GM19324 (cell line): Measurements from ENCODE around the gene TMUB1.

Experiments
- ATAC-seq: cut with Tn5 transposase; IDR thresholded peaks from one replicate; pipeline ENCODE4 v1.9.1; 2021; ENCODE audit warnings: mild to moderate bottlenecking, moderate library complexity; ENCODE audit not compliant: unreplicated experiment, low FRiP score

The TMUB1 gene

DNA sequence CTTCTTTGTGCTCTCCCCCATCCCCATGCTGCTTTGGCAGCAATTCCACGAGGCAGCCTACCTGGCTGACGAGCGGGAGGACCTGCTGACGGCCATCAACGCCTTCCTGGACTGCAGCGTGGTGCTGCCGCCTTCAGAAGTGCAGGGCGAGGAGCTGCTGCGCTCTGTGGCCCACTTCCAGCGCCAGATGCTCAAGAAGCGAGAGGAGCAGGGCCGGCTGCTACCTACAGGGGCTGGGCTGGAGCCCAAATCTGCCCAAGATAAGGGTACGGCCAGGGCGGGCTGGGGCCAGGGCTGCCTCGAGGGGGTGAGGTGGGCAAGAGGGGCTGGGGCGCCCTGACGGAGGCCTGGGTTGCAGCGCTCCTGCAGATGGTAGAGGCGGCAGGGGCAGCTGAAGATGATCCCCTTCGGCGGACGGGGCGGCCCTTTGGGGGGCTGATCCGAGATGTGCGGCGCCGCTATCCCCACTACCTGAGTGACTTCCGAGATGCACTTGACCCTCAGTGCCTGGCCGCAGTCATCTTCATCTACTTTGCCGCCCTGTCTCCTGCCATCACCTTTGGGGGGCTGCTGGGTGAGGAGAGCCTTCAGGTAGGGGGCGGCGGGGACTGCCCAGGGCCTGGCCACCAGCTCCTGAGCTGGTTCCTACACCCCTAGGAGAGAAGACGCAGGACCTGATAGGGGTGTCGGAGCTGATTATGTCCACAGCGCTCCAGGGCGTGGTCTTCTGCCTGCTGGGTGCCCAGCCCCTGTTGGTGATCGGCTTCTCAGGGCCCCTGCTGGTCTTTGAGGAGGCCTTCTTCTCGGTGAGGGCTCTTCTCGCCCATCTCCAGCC, 12.0 kb downstream of the TMUB1 start:
- ATAC-seq = no peak

DNA sequence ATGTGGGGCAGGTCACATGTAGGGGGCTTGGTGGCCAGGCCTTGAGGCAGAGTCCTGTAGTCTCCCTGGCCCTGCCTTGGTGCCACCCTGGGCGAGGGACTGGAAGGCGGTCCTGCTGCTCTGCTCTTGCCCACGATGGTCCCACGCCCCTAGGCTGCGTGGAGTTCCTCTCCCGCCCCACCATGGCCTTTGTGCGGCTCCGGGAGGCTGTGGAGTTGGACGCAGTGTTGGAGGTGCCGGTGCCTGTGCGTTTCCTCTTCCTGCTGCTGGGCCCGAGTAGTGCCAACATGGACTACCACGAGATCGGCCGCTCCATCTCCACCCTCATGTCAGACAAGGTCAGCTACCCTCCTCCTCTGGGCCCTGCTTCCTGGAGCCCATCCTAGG, 12.7 kb downstream of the TMUB1 start:
- no peak for ATAC-seq

DNA sequence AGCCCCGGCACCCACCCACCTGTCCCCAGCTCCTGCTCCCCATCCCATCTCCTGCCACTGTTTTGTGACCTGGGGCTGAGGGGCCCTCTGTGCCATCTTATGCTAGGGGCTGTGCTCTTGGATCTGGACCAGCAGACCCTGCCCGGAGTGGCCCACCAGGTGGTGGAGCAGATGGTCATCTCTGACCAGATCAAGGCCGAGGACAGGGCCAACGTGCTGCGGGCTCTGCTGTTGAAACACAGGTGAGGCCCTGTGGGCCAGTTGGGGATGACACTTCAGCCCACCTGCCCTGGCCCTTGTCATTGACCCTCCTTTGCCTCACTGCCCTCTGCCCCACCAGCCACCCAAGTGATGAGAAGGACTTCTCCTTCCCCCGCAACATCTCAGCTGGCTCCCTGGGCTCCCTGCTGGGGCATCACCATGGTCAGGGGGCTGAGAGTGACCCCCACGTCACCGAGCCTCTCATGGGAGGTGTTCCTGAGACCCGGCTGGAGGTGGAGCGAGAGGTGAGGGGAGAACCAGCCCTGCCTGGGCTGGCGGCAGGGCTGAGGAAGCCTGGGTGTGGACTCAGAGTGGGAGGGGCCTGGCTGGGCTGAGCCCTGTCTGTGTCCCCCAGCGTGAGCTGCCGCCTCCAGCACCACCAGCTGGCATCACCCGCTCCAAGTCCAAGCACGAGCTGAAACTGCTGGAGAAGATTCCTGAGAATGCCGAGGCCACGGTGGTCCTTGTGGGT, 13.3 kb downstream of the TMUB1 start:
- ATAC-seq = no peak

DNA sequence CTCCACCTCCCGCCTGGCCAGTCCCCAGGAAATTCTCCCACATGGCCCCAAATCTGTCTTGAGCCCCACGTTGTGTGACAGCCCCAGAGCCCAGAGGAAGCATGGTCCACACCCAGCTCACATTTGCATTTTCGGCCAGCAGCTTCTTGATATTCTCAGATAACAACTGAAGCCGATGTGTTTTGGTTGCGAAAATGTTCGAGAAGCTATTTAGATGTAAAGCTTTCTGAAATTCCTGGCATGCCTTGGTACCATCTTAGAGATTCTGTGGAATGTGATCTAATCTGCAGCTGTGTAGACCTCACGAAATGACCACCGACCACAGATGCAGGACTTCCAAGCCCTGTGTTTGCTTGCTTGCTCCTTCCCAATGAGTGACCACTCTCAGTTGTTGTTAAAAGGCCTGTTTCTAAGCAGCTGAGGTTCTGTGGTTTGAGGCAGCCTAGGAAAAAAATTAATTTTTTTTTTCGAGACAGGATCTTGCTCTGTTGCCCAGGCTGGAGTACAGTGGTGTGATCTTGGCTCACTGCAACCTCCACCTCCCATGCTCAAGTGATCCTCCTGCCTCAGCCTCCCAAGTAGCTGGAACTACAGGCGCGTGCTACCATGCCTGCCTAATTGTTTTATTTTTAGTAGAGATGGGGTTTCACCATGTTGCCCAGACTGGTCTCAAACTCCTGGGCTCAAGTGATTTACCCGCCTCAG, 15.1 kb downstream of the TMUB1 start:
- no peak for ATAC-seq

DNA sequence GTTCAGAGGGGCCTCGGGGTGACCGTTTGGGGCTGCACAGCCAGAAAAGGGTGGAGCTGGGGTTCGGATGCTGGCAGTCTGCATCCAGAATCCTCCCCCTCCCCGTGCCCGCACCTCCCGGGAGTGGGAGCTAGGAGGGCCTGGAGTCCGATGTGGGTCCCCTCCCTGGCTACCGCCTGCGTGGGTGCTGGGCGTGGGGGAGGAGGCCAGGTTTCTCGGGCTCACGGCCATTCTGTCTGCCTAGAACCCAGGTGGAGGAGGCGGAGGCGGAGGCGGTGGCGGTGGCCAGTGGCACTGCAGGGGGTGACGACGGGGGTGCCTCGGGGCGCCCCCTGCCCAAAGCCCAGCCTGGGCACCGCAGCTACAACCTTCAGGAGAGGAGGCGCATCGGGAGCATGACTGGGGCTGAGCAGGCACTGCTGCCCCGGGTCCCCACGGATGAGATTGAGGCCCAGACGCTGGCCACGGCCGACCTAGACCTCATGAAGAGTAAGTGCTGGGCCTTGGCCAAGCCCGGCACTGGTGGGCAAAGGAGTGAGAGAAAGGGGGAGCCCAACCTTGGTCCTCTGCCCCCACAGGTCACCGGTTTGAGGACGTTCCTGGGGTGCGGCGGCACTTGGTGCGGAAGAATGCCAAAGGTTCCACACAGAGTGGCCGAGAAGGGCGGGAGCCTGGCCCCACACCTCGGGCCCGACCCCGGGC, 16.9 kb downstream of the TMUB1 start:
- no peak for ATAC-seq

DNA sequence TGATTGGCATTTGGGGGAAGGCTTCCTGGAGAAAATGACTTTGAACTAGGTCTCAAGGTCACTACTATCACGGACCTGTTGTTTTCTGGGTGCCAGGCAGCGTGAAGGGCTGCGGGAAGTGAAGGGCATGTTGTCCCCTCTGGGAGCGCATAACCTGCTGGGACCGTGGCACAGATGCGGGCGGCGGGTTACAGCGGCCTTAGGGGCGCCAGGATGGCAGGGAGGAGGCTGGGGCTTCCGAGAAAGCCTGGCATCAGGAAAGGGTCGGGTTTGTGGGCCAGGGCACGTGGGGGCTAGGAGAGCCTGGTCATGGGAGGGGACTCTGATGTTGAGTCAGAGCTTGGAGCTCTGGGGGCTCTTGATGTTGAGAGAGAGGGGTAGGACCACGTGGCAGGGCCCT, 17.8 kb downstream of the TMUB1 start:
- ATAC-seq = no peak

DNA sequence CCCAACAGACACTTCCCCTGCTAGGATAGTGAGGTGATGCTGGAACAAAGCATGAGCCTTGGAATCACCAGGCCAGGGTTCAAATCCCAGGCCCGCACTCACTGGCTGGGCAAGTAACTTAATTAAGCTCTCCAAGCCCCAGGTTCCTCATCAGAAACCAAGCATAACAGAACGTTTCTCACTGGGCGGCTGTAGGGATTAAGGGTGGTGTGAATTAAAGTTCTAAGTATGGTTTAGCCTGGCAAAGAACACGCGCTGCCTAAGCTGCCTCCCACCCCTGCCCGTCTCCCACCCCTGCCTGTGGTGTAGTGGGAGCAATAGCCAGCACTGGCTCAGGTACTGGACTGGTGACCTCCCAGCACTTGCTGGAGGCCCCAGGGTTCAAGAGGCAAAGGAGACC, 18.3 kb downstream of the TMUB1 start:
- ATAC-seq = no peak

DNA sequence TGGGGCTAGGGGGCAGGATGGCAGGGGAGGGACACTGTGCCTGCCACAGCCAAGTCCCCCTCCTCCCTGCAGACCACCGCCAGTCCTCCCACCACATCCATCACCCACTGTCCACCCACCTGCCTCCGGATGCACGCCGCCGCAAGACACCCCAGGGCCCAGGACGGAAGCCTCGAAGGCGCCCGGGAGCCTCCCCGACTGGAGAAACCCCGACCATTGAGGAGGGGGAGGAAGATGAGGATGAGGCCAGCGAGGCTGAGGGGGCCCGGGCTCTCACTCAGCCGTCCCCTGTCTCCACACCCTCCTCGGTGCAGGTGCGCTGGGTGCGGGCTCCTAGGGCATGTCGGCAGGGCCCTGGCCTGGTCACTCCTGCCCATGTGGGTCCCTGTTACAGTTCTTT, 18.8 kb downstream of the TMUB1 start:
- ATAC-seq = no peak

DNA sequence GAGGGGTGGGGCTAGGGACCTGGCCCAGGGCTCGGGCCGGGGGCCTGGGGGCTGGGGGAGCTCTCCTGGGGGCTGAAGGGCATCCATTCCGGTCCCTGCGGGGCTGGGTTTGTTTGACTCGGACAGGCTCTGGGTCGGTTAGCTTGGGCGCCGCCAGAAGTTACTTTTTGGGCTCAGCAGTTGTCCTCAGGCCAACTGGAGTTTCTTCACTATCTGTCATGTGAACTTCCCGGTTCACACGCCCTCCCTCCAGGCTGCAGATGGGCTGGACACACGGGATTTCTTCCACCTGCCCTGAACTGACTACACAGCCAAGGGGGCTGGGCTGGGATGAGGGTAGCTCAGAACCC, 20.1 kb downstream of the TMUB1 start:
- no peak for ATAC-seq

DNA sequence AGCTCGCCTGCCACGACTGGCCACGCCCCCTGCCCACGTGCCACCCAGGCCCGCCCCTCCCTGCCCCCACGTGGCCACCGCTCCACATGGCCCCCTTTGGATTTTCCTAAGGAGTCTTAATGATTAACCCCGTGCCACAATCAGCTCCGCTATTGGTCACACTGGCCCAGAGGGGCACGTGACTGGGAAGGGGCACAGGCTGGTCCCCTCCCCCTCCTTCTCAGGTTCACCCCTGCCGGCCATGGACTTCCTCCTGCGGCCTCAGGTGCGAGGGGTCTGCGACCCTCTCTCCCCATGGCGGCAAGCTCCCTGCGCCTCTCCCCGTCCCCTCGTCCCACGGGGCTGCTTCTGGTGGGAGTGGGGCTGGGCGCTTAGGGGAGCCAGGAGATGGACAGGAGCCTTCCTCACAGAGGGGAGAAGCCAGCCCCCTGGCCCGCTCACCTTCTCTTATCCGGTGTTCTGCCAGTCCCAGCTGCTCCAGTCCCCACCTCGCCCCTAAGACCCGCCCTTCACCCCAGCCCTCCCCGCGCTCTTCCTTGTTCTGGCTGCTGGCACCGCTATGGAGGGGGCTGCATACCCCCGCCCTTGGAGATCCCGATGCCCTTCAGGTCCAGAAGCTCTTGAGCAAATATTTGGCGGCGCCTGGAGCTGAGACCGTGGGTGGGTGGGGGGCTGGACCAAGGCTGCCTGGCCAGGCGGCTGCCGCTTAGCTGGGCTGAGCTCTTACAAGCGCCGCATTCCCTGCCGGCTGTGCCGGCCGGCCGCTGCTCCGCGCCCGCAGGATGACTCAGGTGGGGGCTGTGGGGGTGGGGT, 20.7 kb downstream of the TMUB1 start:
- ATAC-seq = no peak

DNA sequence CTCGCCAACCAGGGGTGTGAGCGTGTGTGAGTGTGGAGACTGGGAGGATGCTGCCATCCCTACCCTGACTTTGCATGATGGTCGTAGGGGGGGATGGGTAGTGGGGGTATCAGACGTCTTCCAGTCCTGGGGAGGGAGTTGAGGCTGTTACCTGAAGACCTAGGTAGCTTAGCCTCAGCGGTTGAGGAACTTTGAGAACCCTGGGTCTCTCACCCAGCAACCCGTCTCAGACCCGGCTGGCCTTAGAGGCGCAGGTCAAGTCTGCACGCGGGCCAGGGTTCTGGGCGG, 21.2 kb downstream of the TMUB1 start:
- no peak for ATAC-seq

DNA sequence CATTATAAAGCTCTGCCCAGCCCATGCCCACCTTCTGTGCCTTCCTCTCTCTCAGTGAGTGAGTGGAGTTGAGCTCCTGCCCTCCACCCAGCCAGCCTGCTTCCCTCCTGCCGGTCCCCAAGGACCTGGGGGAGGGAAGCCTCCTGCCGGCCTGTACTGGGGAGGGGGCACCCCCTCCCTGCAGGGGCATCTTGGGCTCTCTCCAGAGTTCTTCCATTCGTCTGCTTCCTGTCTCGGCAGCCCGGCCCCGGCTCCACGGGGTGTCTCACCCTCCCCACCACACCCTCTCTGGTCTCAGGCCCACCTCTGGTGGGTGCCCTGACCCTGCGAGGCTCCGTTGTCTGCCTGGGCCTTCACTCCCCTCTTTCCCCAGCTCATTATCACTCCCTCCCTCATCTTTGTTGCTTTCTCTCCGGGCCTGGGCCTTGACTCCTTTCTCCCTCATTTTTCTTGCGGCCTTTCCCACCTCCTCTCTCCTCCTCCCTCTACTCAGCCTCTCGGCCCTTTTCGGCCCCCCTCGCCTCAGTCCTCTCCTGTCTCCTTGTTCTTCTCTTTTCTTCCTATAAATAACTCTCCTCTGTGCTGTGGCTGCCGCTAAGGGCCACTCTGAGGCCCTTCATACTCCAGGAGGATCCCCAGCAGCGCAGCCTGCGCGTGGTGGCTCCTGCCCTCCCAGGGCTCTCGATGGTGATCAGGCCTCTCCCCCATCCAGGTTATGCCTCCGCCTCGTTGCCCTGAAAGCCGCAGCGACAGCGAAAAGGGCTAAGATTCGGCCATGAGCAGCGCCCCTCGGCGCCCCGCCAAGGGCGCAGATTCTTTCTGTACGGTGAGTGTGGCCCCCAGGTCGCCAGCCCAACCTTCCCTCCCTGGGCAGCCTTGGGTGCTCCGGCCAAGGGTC, 21.8 kb downstream of the TMUB1 start:
- ATAC-seq = no peak

DNA sequence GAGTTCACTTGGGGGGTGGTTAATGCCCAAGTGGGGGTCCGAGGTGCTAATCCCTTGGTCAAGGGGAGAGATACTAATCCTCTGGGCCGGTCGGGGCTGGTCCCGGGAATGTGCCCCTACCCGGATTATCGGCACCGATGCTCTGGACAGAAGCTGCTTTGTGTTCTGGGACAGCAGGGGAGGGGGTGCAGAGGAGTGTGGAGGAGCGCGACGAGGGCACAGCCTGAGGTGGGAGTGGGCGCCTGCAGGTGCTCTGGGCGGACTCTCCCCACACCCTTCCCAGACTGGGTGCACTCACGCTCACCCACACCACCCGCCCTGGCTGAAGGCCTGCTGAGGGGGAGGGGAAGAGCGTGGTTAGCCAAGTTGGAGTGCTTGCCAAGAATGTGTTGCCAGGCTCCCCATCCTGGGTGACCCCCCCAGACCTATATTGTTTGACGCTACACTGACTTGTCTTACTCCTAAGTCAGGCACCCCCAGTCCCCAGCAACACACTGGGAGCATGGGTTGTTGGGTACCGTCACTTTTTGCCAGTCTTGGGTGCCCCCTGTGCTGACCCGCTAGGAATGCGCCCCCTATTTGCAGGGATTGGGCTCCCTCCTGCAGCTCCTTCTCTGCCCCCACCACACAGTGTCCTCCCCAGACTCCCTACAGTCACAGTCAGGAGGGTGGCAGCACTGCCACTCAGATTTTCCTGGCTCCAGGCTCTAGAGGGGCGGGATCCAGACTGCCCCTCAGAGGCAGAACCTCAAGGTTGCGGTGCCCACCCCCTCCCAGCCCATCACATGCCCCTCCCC, 22.7 kb downstream of the TMUB1 start:
- ATAC-seq = no peak

DNA sequence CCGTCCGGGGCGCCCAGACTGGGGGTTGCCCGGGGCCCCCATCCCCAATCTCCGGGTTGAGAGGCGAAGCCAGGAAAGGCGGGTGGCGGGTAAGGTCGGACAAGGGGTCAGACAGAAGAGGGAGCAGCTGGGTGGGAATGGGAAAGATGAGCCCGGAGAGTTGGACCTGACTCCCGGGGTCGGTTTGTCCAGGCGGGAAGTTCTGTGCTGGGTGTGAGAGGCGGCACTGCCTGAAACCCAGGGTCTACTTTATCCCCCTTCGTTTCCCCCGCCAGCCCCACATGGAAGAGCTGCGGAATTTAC, 23.2 kb downstream of the TMUB1 start:
- no peak for ATAC-seq

DNA sequence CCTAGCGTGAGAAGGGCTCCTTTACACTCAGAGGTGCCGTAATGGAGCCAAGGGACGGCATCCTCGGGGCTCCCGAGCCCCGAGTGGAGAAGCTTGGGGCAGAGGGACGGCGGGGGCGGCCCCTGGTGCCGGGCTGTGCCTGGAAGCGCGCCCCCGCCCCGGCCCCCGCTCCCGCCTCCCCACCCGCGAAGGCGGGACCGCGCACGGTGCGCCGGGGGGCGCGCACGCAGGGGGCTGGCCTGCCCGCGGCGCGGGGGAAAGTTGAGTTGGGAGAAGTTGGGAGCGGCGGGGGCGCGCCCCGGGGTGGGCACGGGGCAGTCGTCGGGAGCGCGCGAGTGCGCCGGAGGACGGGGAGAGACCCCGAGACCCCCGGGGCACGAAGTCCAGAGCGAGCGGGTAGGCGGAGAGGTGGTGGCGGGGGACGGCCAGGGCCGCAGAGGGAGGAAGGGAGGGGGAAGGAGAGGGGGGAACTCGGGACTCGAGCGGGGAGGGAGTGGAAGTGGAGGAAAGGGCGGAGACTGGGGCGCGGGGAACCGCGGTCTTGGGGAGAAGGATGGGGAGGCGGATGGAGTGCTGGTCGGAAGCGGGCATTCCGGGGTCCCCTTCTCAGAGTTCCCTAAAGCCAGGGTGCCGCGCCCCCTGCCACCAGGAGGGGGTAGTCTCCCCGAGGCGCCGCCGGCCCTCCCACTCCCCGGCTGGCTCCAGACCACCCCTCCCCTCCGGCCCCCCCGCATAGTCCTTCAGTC, 23.8 kb downstream of the TMUB1 start, which contains the start of gene SLC4A2:
Gene SLC4A2 (plus strand): TSS at position 223 of the 746 bp plus-strand sequence. CDS start 2,399 bp downstream, outside the sequence.
- ATAC-seq = peak; percentile 43

DNA sequence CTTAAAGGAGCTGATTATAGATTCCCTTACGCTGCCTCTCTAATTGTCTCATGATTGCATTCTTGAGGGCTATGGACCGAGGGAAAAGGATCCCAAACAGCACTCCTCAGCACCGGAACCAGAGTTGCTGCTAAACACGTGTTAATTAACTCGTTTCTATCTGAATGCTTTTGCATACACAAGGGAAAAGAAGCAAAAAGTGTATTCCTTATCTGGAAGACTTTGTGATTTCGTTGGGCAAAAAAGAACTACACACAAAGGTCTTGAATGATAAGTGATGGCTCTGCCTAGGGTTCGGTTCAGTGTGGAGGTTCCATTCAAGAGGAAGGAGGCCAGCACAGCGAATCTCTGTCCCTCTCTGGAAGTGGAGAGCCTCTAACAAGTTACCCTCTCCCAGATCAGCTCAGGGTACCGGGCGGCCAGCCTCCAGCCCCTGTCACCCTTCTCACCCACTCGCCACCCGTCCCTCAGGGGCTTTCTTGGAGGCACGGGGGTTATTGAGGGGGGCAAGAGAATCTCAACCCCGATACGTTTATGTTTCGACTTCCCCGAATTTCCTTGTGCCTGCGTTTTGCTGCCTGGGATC, 24.4 kb downstream of the TMUB1 start:
- ATAC-seq = no peak

DNA sequence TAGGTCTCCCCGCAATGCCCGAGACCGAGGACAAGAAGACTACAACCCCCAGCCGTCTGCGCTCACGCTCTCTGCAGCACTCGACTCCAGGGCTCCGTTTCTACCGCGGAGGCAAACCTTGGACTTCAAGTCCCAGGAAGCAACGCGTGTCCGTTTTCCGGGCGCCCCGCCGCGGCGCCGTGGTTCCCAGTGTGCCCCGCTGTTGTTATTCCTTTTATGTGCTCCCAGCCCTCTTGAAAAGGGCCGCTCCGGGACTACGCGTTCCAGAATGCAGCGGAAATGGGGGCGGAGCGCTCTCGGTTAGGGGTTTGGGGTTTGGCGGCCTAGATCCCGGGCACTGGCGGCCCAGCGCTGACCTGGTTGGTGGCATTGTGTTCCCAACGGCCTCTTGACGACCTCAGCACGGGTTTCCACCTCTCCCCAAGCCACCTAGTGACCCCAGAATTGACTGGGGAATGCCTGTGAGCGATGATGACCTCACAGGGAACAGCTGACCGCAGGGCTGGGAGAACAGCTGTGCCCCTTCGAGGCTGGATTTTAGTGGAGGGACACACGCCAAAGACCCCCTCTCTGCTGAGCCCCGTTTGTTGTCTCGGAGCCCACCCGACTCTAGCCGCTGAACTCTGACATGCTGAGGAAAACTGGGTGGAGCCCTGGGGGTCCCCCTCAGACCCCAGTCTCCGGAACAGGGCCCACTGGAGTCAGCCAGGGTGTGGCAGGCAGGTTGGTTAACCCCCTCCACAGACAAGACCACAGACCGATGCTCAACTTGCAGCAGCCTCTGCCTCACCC, 25.1 kb downstream of the TMUB1 start:
- peak; percentile 86 for ATAC-seq
